Stimulated activated naive CD8-positive, alpha-beta T cell treated with anti-CD3 and anti-CD28 coated beads, Interleukin-15, amount 100 ng/mL, for 72 hours (primary cell): ENCODE measurements around the gene ALDOA.

Experiments
- ATAC-seq: fragments of 150-1000 bp; cut with Tn5 transposase; 2 replicates; pipeline ENCODE4 v1.10.0; 2021; ENCODE audit warnings: mild to moderate bottlenecking, moderate library complexity
- DNase-seq, 2 donors: peaks; one replicate each; pipeline ENCODE4 v3.0.0; 2021 to 2022
- H3K27ac Mint-ChIP-seq, 2 donors: one replicate each; pipeline ENCODE4 v1.8.0; 2022; ENCODE audit warnings: mild to moderate bottlenecking in 2 of 2, mixed read lengths in 2 of 2, moderate library complexity in 2 of 2
- H3K27me3 Mint-ChIP-seq: one replicate; pipeline ENCODE4 v1.8.0; 2022; ENCODE audit warnings: mixed read lengths
- H3K4me1 Mint-ChIP-seq: one replicate; pipeline ENCODE4 v1.8.0; 2022; ENCODE audit warnings: mild to moderate bottlenecking, mixed read lengths
- H3K4me3 Mint-ChIP-seq, 2 donors: one replicate each; pipeline ENCODE4 v1.8.0; 2022; ENCODE audit warnings: mild to moderate bottlenecking in 2 of 2, mixed read lengths in 2 of 2, moderate library complexity in 1 of 2
- H3K9me3 Mint-ChIP-seq, 2 donors: one replicate each; pipeline ENCODE4 v1.8.0; 2022; ENCODE audit warnings: mixed read lengths in 2 of 2

The ALDOA gene

GRCh38 chr16:30060346-30060745, 5.2 kb upstream of the ALDOA start:
- DNase-seq (no peak), ATAC-seq (no peak)
- Mint-ChIP-seq H3K27ac (peak overlapping the region in 1 of 2 donors; percentile 78), H3K9me3 (no peaks in the 10 kb centered on the region), H3K4me1 (peaks cover 19% of the 10 kb centered on the region), H3K4me3 (no peak overlapping the region), H3K27me3 (no peaks in the 10 kb centered on the region)

GRCh38 chr16:30060836-30061554, 4.6 kb upstream of the ALDOA start:
- DNase-seq: no peak
- H3K27ac Mint-ChIP-seq: peak overlapping the region in 1 of 2 donors; percentile 78
- no peak overlapping the region for H3K4me3 Mint-ChIP-seq
- peaks cover 18% of the 10 kb centered on the region for H3K4me1 Mint-ChIP-seq
- no peak for ATAC-seq
- H3K27me3 Mint-ChIP-seq: no peaks in the 10 kb centered on the region
- no peaks in the 10 kb centered on the region for H3K9me3 Mint-ChIP-seq

GRCh38 chr16:30063278-30063892, 2.2 kb upstream of the ALDOA start:
- ATAC-seq (no peak), DNase-seq (no peak)
- Mint-ChIP-seq H3K4me3 (peak overlapping the region; percentile 98 to 99), H3K27me3 (no peaks in the 10 kb centered on the region), H3K4me1 (peaks cover 39% of the 10 kb centered on the region), H3K9me3 (no peaks in the 10 kb centered on the region), H3K27ac (peak overlapping the region; percentile 76 to 99)

- Mint-ChIP-seq H3K27ac (peak overlapping the region; percentile 98 to 99), H3K4me1 (peaks cover 45% of the 10 kb centered on the region), H3K9me3 (no peaks in the 10 kb centered on the region), H3K27me3 (no peaks in the 10 kb centered on the region), H3K4me3 (peak overlapping the region; percentile 98 to 99)
- ATAC-seq (peak; percentile 39), DNase-seq (peak; percentile 54 to 75)
Measured at GRCh38 chr16:30063893-30064728, 1.4 kb upstream of the ALDOA start.

- no peaks in the 10 kb centered on the region for H3K9me3 Mint-ChIP-seq
- H3K4me3 Mint-ChIP-seq: peak overlapping the region; percentile 98 to 99
- ATAC-seq (no peak), DNase-seq (no peak)
- peak overlapping the region; percentile 99 for H3K27ac Mint-ChIP-seq
- peaks cover 50% of the 10 kb centered on the region for H3K4me1 Mint-ChIP-seq
- no peaks in the 10 kb centered on the region for H3K27me3 Mint-ChIP-seq
Measured at GRCh38 chr16:30064729-30065101, 845 bp upstream of the ALDOA start.

GRCh38 chr16:30065943-30066760, 592 bp downstream of the ALDOA start:
- Mint-ChIP-seq H3K9me3 (no peaks in the 10 kb centered on the region), H3K27ac (peak overlapping the region; percentile 99), H3K27me3 (no peaks in the 10 kb centered on the region), H3K4me3 (peak overlapping the region; percentile 98 to 99), H3K4me1 (peaks cover 53% of the 10 kb centered on the region)
- peak; percentile 2 for ATAC-seq
- no peak for DNase-seq

GRCh38 chr16:30066761-30067583, 1.4 kb downstream of the ALDOA start:
- no peak for ATAC-seq
- Mint-ChIP-seq H3K27me3 (no peaks in the 10 kb centered on the region), H3K4me1 (peaks cover 53% of the 10 kb centered on the region), H3K4me3 (peak overlapping the region; percentile 98 to 99), H3K27ac (peak overlapping the region; percentile 99), H3K9me3 (no peaks in the 10 kb centered on the region)
- DNase-seq: no peak

GRCh38 chr16:30067584-30067916, 2.0 kb downstream of the ALDOA start:
- H3K4me1 Mint-ChIP-seq: peaks cover 53% of the 10 kb centered on the region
- H3K4me3 Mint-ChIP-seq: peak overlapping the region; percentile 98 to 99
- H3K27me3 Mint-ChIP-seq: no peaks in the 10 kb centered on the region
- no peak for DNase-seq
- H3K9me3 Mint-ChIP-seq: no peaks in the 10 kb centered on the region
- H3K27ac Mint-ChIP-seq: peak overlapping the region; percentile 9 to 99
- no peak for ATAC-seq

- Mint-ChIP-seq H3K4me3 (peak overlapping the region; percentile 51 to 60), H3K27ac (peak overlapping the region in 1 of 2 donors; percentile 87), H3K4me1 (peaks cover 51% of the 10 kb centered on the region), H3K9me3 (no peaks in the 10 kb centered on the region), H3K27me3 (no peaks in the 10 kb centered on the region)
- ATAC-seq (no peak), DNase-seq (no peak)
Measured at GRCh38 chr16:30068333-30068732, 2.8 kb downstream of the ALDOA start.

GRCh38 chr16:30068750-30069610, 3.4 kb downstream of the ALDOA start:
- DNase-seq (peak; percentile 55 to 61), ATAC-seq (no peak)
- peak overlapping the region; percentile 51 to 60 for H3K4me3 Mint-ChIP-seq
- no peaks in the 10 kb centered on the region for H3K9me3 Mint-ChIP-seq
- no peaks in the 10 kb centered on the region for H3K27me3 Mint-ChIP-seq
- peaks cover 45% of the 10 kb centered on the region for H3K4me1 Mint-ChIP-seq
- peak overlapping the region in 1 of 2 donors; percentile 87 for H3K27ac Mint-ChIP-seq

GRCh38 chr16:30069611-30070462, 4.3 kb downstream of the ALDOA start:
- DNase-seq (no peak), ATAC-seq (no peak)
- Mint-ChIP-seq H3K4me3 (peak overlapping the region in 1 of 2 donors; percentile 7), H3K4me1 (peaks cover 47% of the 10 kb centered on the region), H3K27me3 (no peaks in the 10 kb centered on the region), H3K27ac (peak overlapping the region in 1 of 2 donors; percentile 46), H3K9me3 (no peaks in the 10 kb centered on the region)

GRCh38 chr16:30070490-30070889, 4.9 kb downstream of the ALDOA start:
- ATAC-seq: no peak
- no peak overlapping the region for H3K27ac Mint-ChIP-seq
- peaks cover 53% of the 10 kb centered on the region for H3K4me1 Mint-ChIP-seq
- no peaks in the 10 kb centered on the region for H3K27me3 Mint-ChIP-seq
- no peak overlapping the region for H3K4me3 Mint-ChIP-seq
- no peaks in the 10 kb centered on the region for H3K9me3 Mint-ChIP-seq
- no peak for DNase-seq
